Neural progenitor cell (in vitro differentiated cells): ENCODE data around the gene MTIF3. TPM values are rescaled to one million over a fixed set of nuclear protein-coding genes. Genes with fewer than 3 reads are reported as not detected.

Source experiments
- DNase-seq: peaks from one replicate; pipeline ENCODE4 v3.0.0-alpha.2; 2016; ENCODE audit warnings: low spot score
- H2AFZ ChIP-seq: fragments of 200-600 bp; sonication (generic); replicated peaks from 2 replicates; pipeline ENCODE4 v1.6.1; 2016; ENCODE audit warnings: antibody characterized with exemption
- H3F3A ChIP-seq: fragments of 200-600 bp; sonication (generic); 2 replicates; pipeline ENCODE4 v1.6.1; 2016; ENCODE audit warnings: antibody characterized with exemption, low read depth
- H3K27ac ChIP-seq: fragments of 200-600 bp; sonication (generic); 2 replicates; pipeline ENCODE4 v1.5.1; 2016; ENCODE audit warnings: mild to moderate bottlenecking
- H3K27me3 ChIP-seq: fragments of 200-600 bp; sonication (generic); 2 replicates; pipeline ENCODE4 v1.6.1; 2016; ENCODE audit warnings: mild to moderate bottlenecking, moderate library complexity
- H3K36me3 ChIP-seq: fragments of 200-600 bp; sonication (generic); 2 replicates; pipeline ENCODE4 v1.5.1; 2016
- H3K4me1 ChIP-seq: fragments of 200-600 bp; sonication (generic); 2 replicates; pipeline ENCODE4 v1.6.1; 2016; ENCODE audit warnings: mixed run types
- H3K4me2 ChIP-seq: fragments of 200-600 bp; sonication (generic); 2 replicates; pipeline ENCODE4 v1.6.1; 2016
- H3K4me3 ChIP-seq: fragments of 200-600 bp; sonication (generic); 2 replicates; pipeline ENCODE4 v1.5.1; 2016
- H3K79me2 ChIP-seq: fragments of 200-600 bp; sonication (generic); 2 replicates; pipeline ENCODE4 v1.6.1; 2016; ENCODE audit warnings: low read depth
- H3K9ac ChIP-seq: fragments of 200-600 bp; sonication (generic); 2 replicates; pipeline ENCODE4 v1.6.1; 2016
- H3K9me3 ChIP-seq: fragments of 200-600 bp; sonication (generic); 2 replicates; pipeline ENCODE4 v1.5.1; 2016; ENCODE audit warnings: low read depth
- H4K20me1 ChIP-seq: fragments of 200-600 bp; sonication (generic); 2 replicates; pipeline ENCODE4 v1.6.1; 2016; ENCODE audit warnings: low read depth
- H3K27ac Mint-ChIP-seq: 3 replicates; pipeline ENCODE4 v1.8.0; 2021; ENCODE audit warnings: mixed read lengths
- H3K27me3 Mint-ChIP-seq: 2 replicates; pipeline ENCODE4 v1.8.0; 2022; ENCODE audit warnings: low read depth, mild to moderate bottlenecking, inconsistent platforms, moderate library complexity, mixed read lengths; ENCODE audit not compliant: insufficient read depth
- H3K36me3 Mint-ChIP-seq: 3 replicates; pipeline ENCODE4 v1.8.0; 2021; ENCODE audit warnings: mixed read lengths
- H3K4me1 Mint-ChIP-seq: 3 replicates; pipeline ENCODE4 v1.8.0; 2021; ENCODE audit warnings: mixed read lengths
- H3K4me3 Mint-ChIP-seq: 3 replicates; pipeline ENCODE4 v1.8.0; 2021; ENCODE audit warnings: mild to moderate bottlenecking, moderate library complexity, mixed read lengths
- H3K9me3 Mint-ChIP-seq: 3 replicates; pipeline ENCODE4 v1.8.0; 2020; ENCODE audit warnings: mixed read lengths
- CTCF ChIP-seq: fragments of 200-600 bp; sonication (generic); IDR thresholded peaks from 2 replicates; pipeline ENCODE4 v1.5.1; 2017; ENCODE audit warnings: antibody characterized with exemption, mild to moderate bottlenecking
- EZH2 ChIP-seq: fragments of 200-600 bp; sonication (generic); IDR thresholded peaks from 2 replicates; pipeline ENCODE4 v1.6.1; 2017; ENCODE audit warnings: antibody characterized with exemption, mild to moderate bottlenecking, moderate library complexity
- EZH2phosphoT487 ChIP-seq: fragments of 200-600 bp; sonication (generic); IDR thresholded peaks from 2 replicates; pipeline ENCODE4 v1.6.1; 2017; ENCODE audit warnings: antibody characterized with exemption
- total RNA-seq: library from RNA; depleted of rRNA; stranded (reverse); fragments of >200 nt; gene quantifications from 2 replicates; pipeline ENCODE4 v1.2.3, GENCODE V29; 2015; ENCODE audit warnings: low replicate concordance

MTIF3 gene, protein sequence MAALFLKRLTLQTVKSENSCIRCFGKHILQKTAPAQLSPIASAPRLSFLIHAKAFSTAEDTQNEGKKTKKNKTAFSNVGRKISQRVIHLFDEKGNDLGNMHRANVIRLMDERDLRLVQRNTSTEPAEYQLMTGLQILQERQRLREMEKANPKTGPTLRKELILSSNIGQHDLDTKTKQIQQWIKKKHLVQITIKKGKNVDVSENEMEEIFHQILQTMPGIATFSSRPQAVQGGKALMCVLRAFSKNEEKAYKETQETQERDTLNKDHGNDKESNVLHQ
- total RNA-seq = 47.0 and 65.8 TPM in 2 replicates

GRCh38 chr13:27449936-27450828 lies at the start of gene MTIF3:
Gene MTIF3, minus strand, starts transcription at chr13:27450564. Its CDS starts 10,116 bp downstream, at chr13:27440448.
- peak; percentile 98 for DNase-seq
- Mint-ChIP-seq H3K4me1 (peaks cover 12% of the 10 kb centered on the region), H3K27me3 (peaks cover 6% of the 10 kb centered on the region), H3K36me3 (no peaks in the 10 kb centered on the region), H3K9me3 (no peaks in the 10 kb centered on the region), H3K27ac (peak within 1 kb of the TSS; percentile 90), H3K4me3 (peak within 1 kb of the TSS; percentile 91)
- Histone ChIP-seq H3K4me2 (peak within 1 kb of the TSS; percentile 99), H3F3A (peaks cover 28% of the 10 kb centered on the region), H3K9me3 (no peaks in the 10 kb centered on the region), H3K79me2 (peaks cover 45% of the 10 kb centered on the region), H4K20me1 (no peaks in the 10 kb centered on the region), H3K9ac (peak within 1 kb of the TSS; percentile 28), H3K27me3 (peaks cover 32% of the 10 kb centered on the region), H3K36me3 (no peaks in the 10 kb centered on the region), H3K4me1 (peaks cover 8% of the 10 kb centered on the region), H2AFZ (peak within 1 kb of the TSS; percentile 93), H3K4me3 (peak within 1 kb of the TSS; percentile 98), H3K27ac (peak within 1 kb of the TSS; percentile 79)
- no peak for TF ChIP-seq EZH2phosphoT487
- TF ChIP-seq CTCF = peak; percentile 2

- Mint-ChIP-seq H3K27ac (no peak overlapping the region), H3K4me3 (no peak overlapping the region), H3K9me3 (no peaks in the 10 kb centered on the region), H3K4me1 (peaks cover 17% of the 10 kb centered on the region), H3K27me3 (peaks cover 3% of the 10 kb centered on the region), H3K36me3 (no peaks in the 10 kb centered on the region)
- Histone ChIP-seq H3K4me1 (peaks cover 15% of the 10 kb centered on the region), H3K9ac (no peak overlapping the region), H4K20me1 (no peaks in the 10 kb centered on the region), H3K79me2 (no peaks in the 10 kb centered on the region), H3F3A (peaks cover 7% of the 10 kb centered on the region), H2AFZ (no peak overlapping the region), H3K9me3 (no peaks in the 10 kb centered on the region), H3K4me3 (no peak overlapping the region), H3K27me3 (no peaks in the 10 kb centered on the region), H3K36me3 (no peaks in the 10 kb centered on the region), H3K27ac (no peak overlapping the region), H3K4me2 (no peak overlapping the region)
- DNase-seq = no peak
- no peak for TF ChIP-seq EZH2phosphoT487
Measured at GRCh38 chr13:27497563-27498230, 47.3 kb upstream of the MTIF3 start.

- no peak overlapping the region for H3K27ac ChIP-seq
- H3K36me3 ChIP-seq = no peaks in the 10 kb centered on the region
- peaks cover 13% of the 10 kb centered on the region for H3K4me1 Mint-ChIP-seq
- peaks cover 15% of the 10 kb centered on the region for H3K4me1 ChIP-seq
- peaks cover 7% of the 10 kb centered on the region for H3F3A ChIP-seq
- no peaks in the 10 kb centered on the region for H3K27me3 ChIP-seq
- H3K4me2 ChIP-seq = peak overlapping the region; percentile 56
- no peaks in the 10 kb centered on the region for H3K79me2 ChIP-seq
- TF ChIP-seq EZH2phosphoT487 (no peak), CTCF (no peak), EZH2 (no peak)
- no peaks in the 10 kb centered on the region for H3K36me3 Mint-ChIP-seq
- H2AFZ ChIP-seq = no peak overlapping the region
- no peaks in the 10 kb centered on the region for H3K9me3 ChIP-seq
- H3K4me3 Mint-ChIP-seq = no peak overlapping the region
- H3K9me3 Mint-ChIP-seq = no peaks in the 10 kb centered on the region
- no peaks in the 10 kb centered on the region for H4K20me1 ChIP-seq
- H3K27ac Mint-ChIP-seq = no peak overlapping the region
- H3K4me3 ChIP-seq = no peak overlapping the region
- DNase-seq = peak; percentile 42
- no peak overlapping the region for H3K9ac ChIP-seq
- H3K27me3 Mint-ChIP-seq = peaks cover 3% of the 10 kb centered on the region
Measured at GRCh38 chr13:27496536-27497273, 46.3 kb upstream of the MTIF3 start.
